ENCODE measurements around the gene CROCC2. TPM values are rescaled to one million over a fixed set of nuclear protein-coding genes. Genes with fewer than 3 reads are reported as not detected.

CROCC2 gene
- total RNA-seq, 4 donors from 2014 or later = 0.79 to 2.6 (median 1.8) TPM; not detected in 1

DNA sequence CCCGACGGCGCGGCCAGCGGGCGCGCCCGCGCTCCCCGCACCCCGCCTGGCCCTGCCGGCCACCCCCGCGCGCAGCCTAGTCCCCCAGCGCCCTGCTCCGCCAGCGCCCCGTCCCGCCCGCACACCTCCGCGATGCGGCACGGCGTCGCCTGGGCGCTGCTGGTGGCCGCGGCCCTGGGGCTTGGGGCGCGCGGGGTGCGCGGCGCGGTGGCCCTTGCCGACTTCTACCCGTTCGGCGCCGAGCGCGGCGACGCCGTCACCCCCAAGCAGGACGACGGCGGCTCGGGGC lies 92.5 kb downstream of the CROCC2 start:
- Histone ChIP-seq H3K36me3 (no peaks in the 10 kb centered on the region), H3K4me3 (peak overlapping the region; percentile 45 to 74), H3K27ac (peak overlapping the region; percentile 76 to 91), H3K9me3 (peaks cover 0 to 6% of the 10 kb centered on the region in 2 donors), H3K4me1 (peaks cover 5 to 16% of the 10 kb centered on the region in 2 donors), H3K27me3 (no peaks in the 10 kb centered on the region)
- TF ChIP-seq POLR2A (IDR thresholded peaks at IDR 0.05) = no peak
- TF ChIP-seq, protein P1, sequence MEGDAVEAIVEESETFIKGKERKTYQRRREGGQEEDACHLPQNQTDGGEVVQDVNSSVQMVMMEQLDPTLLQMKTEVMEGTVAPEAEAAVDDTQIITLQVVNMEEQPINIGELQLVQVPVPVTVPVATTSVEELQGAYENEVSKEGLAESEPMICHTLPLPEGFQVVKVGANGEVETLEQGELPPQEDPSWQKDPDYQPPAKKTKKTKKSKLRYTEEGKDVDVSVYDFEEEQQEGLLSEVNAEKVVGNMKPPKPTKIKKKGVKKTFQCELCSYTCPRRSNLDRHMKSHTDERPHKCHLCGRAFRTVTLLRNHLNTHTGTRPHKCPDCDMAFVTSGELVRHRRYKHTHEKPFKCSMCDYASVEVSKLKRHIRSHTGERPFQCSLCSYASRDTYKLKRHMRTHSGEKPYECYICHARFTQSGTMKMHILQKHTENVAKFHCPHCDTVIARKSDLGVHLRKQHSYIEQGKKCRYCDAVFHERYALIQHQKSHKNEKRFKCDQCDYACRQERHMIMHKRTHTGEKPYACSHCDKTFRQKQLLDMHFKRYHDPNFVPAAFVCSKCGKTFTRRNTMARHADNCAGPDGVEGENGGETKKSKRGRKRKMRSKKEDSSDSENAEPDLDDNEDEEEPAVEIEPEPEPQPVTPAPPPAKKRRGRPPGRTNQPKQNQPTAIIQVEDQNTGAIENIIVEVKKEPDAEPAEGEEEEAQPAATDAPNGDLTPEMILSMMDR (IDR thresholded peaks at IDR 0.05) = no peak
- intact Hi-C loops (cut with DNase I; ENCODE audit: low total_unique reads) = no loop called here
- no peak for DNase-seq

DNA sequence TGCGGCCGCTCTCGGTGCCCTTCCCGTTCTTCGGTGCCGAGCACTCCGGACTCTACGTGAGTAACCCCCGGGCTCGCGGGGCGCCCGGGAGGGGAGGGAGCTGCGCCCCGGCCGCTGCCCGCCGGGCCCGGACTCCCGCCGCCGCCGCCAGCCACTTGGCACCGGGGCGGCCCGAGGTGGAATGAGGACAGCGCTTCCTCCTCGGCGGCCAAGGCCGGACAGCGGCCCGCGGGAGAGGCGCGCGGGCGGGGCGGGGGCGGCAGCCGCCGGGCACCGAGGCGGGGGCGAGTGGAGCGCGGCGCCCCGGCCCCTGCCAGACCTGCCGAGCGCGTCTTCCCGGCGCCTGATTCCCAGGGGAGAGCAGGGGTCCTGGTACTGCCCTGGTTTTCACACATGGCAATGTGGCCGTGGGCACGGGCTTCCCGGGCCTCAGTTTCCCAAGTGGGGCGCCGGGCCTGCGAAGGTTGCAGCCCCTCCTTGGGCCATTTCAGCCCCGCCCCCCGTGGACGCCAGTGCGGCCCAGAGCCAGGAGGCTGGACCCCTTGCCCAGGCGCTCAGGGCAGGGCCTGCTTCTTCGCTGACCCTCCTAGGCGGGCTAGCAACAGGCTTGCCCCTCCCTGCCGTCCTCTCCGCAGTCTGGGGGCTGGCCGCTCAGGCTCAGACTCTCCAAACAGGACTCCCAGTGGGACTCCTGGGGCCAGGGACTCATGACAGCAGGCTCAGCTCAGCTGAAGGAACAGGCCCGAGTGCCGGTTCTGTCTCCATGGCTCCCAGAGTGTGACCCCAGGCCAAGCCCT lies 93.1 kb downstream of the CROCC2 start:
- DNase-seq = peak; percentile 15 to 40
- Histone ChIP-seq H3K9me3 (peaks cover 0 to 11% of the 10 kb centered on the region in 2 donors), H3K4me1 (peaks cover 5 to 16% of the 10 kb centered on the region in 2 donors), H3K27ac (peak overlapping the region; percentile 76 to 91), H3K36me3 (no peaks in the 10 kb centered on the region), H3K4me3 (peak overlapping the region; percentile 45 to 74), H3K27me3 (no peaks in the 10 kb centered on the region)
- TF ChIP-seq POLR2A (IDR thresholded peaks at IDR 0.05) = no peak
- TF ChIP-seq, protein P1 (IDR thresholded peaks at IDR 0.05) = no peak
- intact Hi-C loops (cut with DNase I; ENCODE audit: low total_unique reads) = no loop called here

DNA sequence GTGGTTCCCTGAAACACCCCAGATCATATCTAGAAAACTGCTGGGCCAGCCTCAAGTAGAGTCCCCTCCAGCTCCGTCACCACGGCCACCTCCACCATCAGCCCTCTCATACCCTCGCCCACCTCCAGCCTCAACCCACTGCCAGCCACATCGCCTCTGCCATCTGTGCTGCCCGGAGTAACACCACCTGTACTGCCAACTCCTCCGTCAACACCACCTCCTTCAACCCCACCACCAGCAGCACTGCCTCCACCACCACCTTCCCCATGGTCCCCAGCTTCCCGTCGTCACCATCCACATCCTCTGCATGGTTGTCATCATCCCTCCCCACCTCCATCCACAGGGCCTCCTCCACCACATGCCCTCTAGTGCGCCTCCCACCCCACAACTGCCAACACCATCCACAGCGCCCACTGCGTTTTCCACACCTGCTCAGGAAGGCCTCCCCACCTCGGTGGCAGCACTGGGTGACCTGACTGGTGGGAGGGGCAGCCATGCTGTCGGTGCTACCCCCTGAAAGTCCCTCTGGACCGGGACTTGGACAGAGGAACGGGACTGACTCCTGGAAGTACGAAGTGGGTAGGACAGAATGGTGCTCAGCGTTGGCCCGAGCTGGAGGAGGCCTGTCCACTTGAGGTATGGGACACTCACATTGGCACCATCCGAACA lies 93.9 kb downstream of the CROCC2 start:
- H3K27me3 ChIP-seq = no peaks in the 10 kb centered on the region
- no peak for DNase-seq
- intact Hi-C loops (cut with DNase I; ENCODE audit: low total_unique reads) = no loop called here
- no peak for TF ChIP-seq POLR2A (IDR thresholded peaks at IDR 0.05)
- TF ChIP-seq, protein P1 (IDR thresholded peaks at IDR 0.05) = no peak
- H3K4me1 ChIP-seq = peaks cover 5 to 16% of the 10 kb centered on the region in 2 donors
- H3K4me3 ChIP-seq = peak overlapping the region; percentile 45 to 74
- no peaks in the 10 kb centered on the region for H3K36me3 ChIP-seq
- H3K9me3 ChIP-seq = peaks cover 0 to 11% of the 10 kb centered on the region in 2 donors
- peak overlapping the region; percentile 76 to 91 for H3K27ac ChIP-seq

DNA sequence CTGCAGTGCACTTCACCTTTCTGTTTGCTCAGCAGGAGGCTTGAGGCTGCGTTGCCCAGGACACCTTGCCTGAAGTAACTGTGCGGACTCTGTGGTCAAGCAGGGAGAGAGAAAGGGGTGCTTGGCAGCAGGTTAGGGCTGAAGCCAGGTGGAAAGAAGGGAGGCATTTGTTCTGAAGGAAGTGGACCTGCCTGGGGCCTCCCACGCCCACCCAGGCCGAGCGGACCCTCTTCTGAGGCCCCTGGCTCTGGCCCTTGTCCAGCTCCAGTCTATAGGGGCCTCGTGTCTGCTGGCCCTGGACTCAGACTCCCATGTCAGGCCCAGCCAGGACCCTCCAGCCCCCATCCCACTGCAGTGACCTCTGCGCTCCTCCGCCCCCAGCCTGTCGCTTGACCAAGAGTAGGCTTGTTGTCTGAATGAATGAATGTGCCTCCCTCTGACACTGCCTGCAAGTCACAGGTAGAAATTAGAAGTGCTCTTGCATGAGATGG lies 94.7 kb downstream of the CROCC2 start:
- Histone ChIP-seq H3K27ac (no peak overlapping the region), H3K9me3 (peaks cover 0 to 17% of the 10 kb centered on the region in 2 donors), H3K4me3 (no peak overlapping the region), H3K27me3 (no peaks in the 10 kb centered on the region), H3K36me3 (no peaks in the 10 kb centered on the region), H3K4me1 (peaks cover 5 to 16% of the 10 kb centered on the region in 2 donors)
- intact Hi-C loops (cut with DNase I; ENCODE audit: low total_unique reads) = no loop called here
- no peak for DNase-seq
- TF ChIP-seq, protein P1 (IDR thresholded peaks at IDR 0.05) = no peak
- no peak for TF ChIP-seq POLR2A (IDR thresholded peaks at IDR 0.05)
